Measurements from ENCODE around the gene GPN2. TPM values are rescaled to one million over a fixed set of nuclear protein-coding genes. Genes with fewer than 3 reads are reported as not detected.

GPN2 gene
- total RNA-seq, 1 experiment from 2014 or later, result 23.4 TPM

DNA sequence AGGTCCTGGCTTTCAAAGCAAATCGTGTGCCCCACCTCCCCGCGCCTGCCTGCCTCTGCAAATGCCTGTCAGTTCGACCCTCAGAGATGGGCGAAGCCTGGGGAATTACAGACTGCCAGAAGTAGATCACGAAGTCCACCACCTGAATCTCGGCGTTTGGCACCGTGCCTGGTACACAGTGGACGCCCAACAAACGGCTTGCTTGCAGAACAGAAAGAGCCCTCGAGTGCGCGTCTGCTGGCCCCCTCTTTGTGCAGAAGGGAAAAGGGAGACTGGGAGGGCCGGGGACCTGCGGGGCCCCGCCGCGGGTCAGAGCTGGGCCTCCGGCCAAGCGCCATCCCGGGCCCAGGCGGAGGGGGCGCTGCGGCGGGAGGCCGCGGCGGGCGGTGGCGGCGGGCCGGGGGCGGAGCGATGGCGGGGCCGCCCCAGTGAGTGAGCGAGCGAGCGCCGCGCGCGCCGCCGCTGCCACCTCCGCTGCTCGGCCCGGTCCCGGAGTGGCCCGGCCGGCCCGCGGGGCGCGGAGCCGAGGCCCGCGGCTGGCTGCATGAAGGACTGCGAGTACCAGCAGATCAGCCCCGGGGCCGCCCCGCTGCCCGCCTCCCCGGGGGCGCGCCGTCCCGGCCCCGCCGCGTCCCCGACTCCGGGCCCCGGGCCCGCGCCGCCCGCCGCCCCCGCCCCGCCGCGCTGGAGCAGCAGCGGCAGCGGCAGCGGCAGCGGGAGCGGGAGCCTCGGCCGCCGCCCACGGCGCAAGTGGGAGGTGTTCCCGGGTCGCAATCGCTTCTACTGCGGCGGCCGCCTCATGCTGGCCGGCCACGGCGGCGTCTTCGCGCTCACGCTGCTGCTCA is 63.6 kb downstream of the GPN2 start, which contains the start of gene ZDHHC18:
TSS of gene ZDHHC18 (plus strand) at position 428 of the 845 bp plus-strand sequence. CDS start at position 545, 117 bp downstream.
- no TSS peak for BruUV-seq (replicated peaks)
- H3K4me1 Mint-ChIP-seq (ENCODE audit: low read depth, unreplicated experiment), result peaks cover 44% of the 10 kb centered on the region
- no peaks in the 10 kb centered on the region for H3K9me3 Mint-ChIP-seq (ENCODE audit: low read depth, unreplicated experiment)
- intact Hi-C loops (cut with micrococcal nuclease; ENCODE audit: unreplicated experiment), result no loop called here
- CTCF ChIA-PET, result no interaction called here
- H3K36me3 Mint-ChIP-seq (ENCODE audit: insufficient read depth, unreplicated experiment), result peaks cover 28% of the 10 kb centered on the region
- no peaks in the 10 kb centered on the region for H3K27me3 Mint-ChIP-seq (ENCODE audit: unreplicated experiment)
- H3K27ac Mint-ChIP-seq (ENCODE audit: unreplicated experiment), result peak within 1 kb of the TSS; percentile 63
- peak; percentile 74 for DNase-seq
- no peak for TF ChIP-seq CTCF (IDR thresholded peaks at IDR 0.05; ENCODE audit: unreplicated experiment)
- H3K4me3 Mint-ChIP-seq (ENCODE audit: low read depth, unreplicated experiment), result peak within 1 kb of the TSS; percentile 69

Other genes starting within 250 kb of the GPN2 start
- gene ARID1A, start 194.3 kb downstream of the GPN2 start, total RNA-seq (2022), result 51.7 and 52.5 TPM in 2 replicates
- gene PIGV, start 102.3 kb downstream of the GPN2 start, total RNA-seq (2022), result 9.9 and 11.9 TPM in 2 replicates
- 21.8 and 25.8 TPM in 2 replicates for gene ZDHHC18, start 63.6 kb downstream of the GPN2 start, total RNA-seq (2022)
- 74.5 and 103 TPM in 2 replicates for gene SFN, start 27.1 kb downstream of the GPN2 start, total RNA-seq (2022)
- gene GPATCH3, start 10.2 kb upstream of the GPN2 start, total RNA-seq (2022), result 11.5 and 11.7 TPM in 2 replicates
- gene NR0B2, start 23.7 kb upstream of the GPN2 start, total RNA-seq (2022), result 0.32 TPM in 1 of 2 replicates, not detected in the other
- gene NUDC, start 31.5 kb upstream of the GPN2 start, total RNA-seq (2022), result 101 and 121 TPM in 2 replicates
- gene KDF1, start 70.2 kb upstream of the GPN2 start, total RNA-seq (2022), result 18.9 and 19.4 TPM in 2 replicates
- 195 and 277 TPM in 2 replicates for gene TRNP1, start 103.4 kb upstream of the GPN2 start, total RNA-seq (2022)
- 0.59 and 1.0 TPM in 2 replicates for gene TENT5B, start 122.6 kb upstream of the GPN2 start, total RNA-seq (2022)

All from Calu3 (cell line).